ENCODE measurements around the gene NAA16. TPM values are rescaled to one million over a fixed set of nuclear protein-coding genes. Genes with fewer than 3 reads are reported as not detected.

Gene NAA16
- total and polyA plus RNA-seq, 2 donors (not counting 1 experiment from before 2014, with no cell fraction given) = 14.3 to 33.5 TPM

- Histone ChIP-seq H3K27me3 (replicated peaks in 1 of 4; ENCODE audit: control extremely low read depth in 1 of 4, control insufficient read depth in 3 of 4, insufficient read depth in 4 of 4, low read length in 3 of 4) (peaks cover 0 to 4% (median 1%) of the 10 kb centered on the region in 4 experiments), H3K4me3 (ENCODE audit: control extremely low read depth in 1 of 5, extremely low read depth in 1 of 5, insufficient read depth in 1 of 5, low read depth in 2 of 5, low read length in 4 of 5) (no peak overlapping the region), H3K79me2 (ENCODE audit: control insufficient read depth, insufficient read depth, low read length) (no peaks in the 10 kb centered on the region), H3K4me2 (replicated peaks; ENCODE audit: low read depth, low read length, poor library complexity, severe bottlenecking) (no peak overlapping the region), H4K20me1 (ENCODE audit: control insufficient read depth, insufficient read depth, low read length, poor library complexity, severe bottlenecking) (no peaks in the 10 kb centered on the region), H2AFZ (ENCODE audit: insufficient read depth, low read depth, low read length, poor library complexity, severe bottlenecking) (no peak overlapping the region), H3K9ac (ENCODE audit: low read length) (no peak overlapping the region), H3K27ac (ENCODE audit: low read length in 2 of 2) (no peak overlapping the region), H3K9me3 (ENCODE audit: control extremely low read depth in 1 of 3, control insufficient read depth in 2 of 3, insufficient read depth in 1 of 3, low read length in 2 of 3) (peaks cover 0 to 7% (median 0%) of the 10 kb centered on the region in 3 donors), H3K4me1 (ENCODE audit: control insufficient read depth in 2 of 2, insufficient read depth in 2 of 2, low read length in 2 of 2) (no peaks in the 10 kb centered on the region), H3K36me3 (replicated peaks in 1 of 2; ENCODE audit: control extremely low read depth in 1 of 2, control insufficient read depth in 1 of 2, extremely low read depth in 1 of 2, insufficient read depth in 2 of 2, low read length in 1 of 2) (no peaks in the 10 kb centered on the region)
- no CpG with 5 or more reads among the region's 1 CpG for WGBS (ENCODE audit: insufficient coverage)
- no peak overlapping the region for H3K4me3 Mint-ChIP-seq
- no peak for TF ChIP-seq EZH2 (IDR thresholded peaks at IDR 0.05; ENCODE audit: borderline replicate concordance, insufficient read depth, low read depth, low read length, poor library complexity, severe bottlenecking)
- TF ChIP-seq CTCF (IDR thresholded peaks at IDR 0.05) = no peak
- H3K9me3 Mint-ChIP-seq (ENCODE audit: insufficient read depth) = peaks cover 2% of the 10 kb centered on the region
- ATAC-seq (ENCODE audit: low read depth) (no peak), DNase-seq (no peak)
- no peak overlapping the region for H3K27ac Mint-ChIP-seq
- intact Hi-C loops (cut with micrococcal nuclease) = no loop called here
- POLR2A ChIA-PET = no interaction called here
- peaks cover 11% of the 10 kb centered on the region for H3K27me3 Mint-ChIP-seq
- H3K4me1 Mint-ChIP-seq = no peaks in the 10 kb centered on the region
- CTCF ChIA-PET = no interaction called here
These were observed 78.5 kb downstream of the NAA16 start for GRCh38 chr13:41389580-41389979.

DNA sequence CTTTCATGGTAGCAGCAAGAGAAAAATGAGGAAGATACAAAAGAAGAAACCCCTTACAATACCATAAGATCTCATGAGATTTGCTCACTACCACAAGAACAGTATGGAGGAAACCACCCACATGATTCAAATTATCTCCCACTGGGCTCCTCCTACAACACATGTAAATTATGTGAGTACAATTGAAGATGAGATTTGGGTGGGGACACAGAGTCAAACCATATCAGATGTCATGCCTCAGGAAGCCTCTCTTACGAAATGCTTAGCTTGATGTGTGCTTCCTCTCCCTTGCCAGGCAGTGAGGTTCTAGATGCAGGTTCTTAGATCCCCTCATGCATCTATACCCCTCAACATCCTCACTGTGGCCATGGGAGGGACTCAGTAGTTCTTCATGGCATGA, 83.1 kb downstream of the NAA16 start:
- Mint-ChIP-seq H3K9me3 (ENCODE audit: insufficient read depth) (peaks cover 2% of the 10 kb centered on the region), H3K27ac (no peak overlapping the region), H3K4me1 (no peaks in the 10 kb centered on the region), H3K27me3 (peaks cover 3% of the 10 kb centered on the region), H3K4me3 (no peak overlapping the region)
- intact Hi-C loops (cut with micrococcal nuclease) = no loop called here
- no peak for TF ChIP-seq CTCF (IDR thresholded peaks at IDR 0.05)
- TF ChIP-seq EZH2 (IDR thresholded peaks at IDR 0.05; ENCODE audit: borderline replicate concordance, insufficient read depth, low read depth, low read length, poor library complexity, severe bottlenecking) = no peak
- Histone ChIP-seq H2AFZ (ENCODE audit: insufficient read depth, low read depth, low read length, poor library complexity, severe bottlenecking) (no peak overlapping the region), H3K9me3 (ENCODE audit: control extremely low read depth in 1 of 3, control insufficient read depth in 2 of 3, insufficient read depth in 1 of 3, low read length in 2 of 3) (peaks cover 0 to 3% (median 0%) of the 10 kb centered on the region in 3 donors), H4K20me1 (ENCODE audit: control insufficient read depth, insufficient read depth, low read length, poor library complexity, severe bottlenecking) (no peaks in the 10 kb centered on the region), H3K9ac (ENCODE audit: low read length) (no peak overlapping the region), H3K36me3 (replicated peaks in 1 of 2; ENCODE audit: control extremely low read depth in 1 of 2, control insufficient read depth in 1 of 2, extremely low read depth in 1 of 2, insufficient read depth in 2 of 2, low read length in 1 of 2) (no peaks in the 10 kb centered on the region), H3K4me3 (ENCODE audit: control extremely low read depth in 1 of 5, extremely low read depth in 1 of 5, insufficient read depth in 1 of 5, low read depth in 2 of 5, low read length in 4 of 5) (no peak overlapping the region), H3K4me2 (replicated peaks; ENCODE audit: low read depth, low read length, poor library complexity, severe bottlenecking) (no peak overlapping the region), H3K27me3 (replicated peaks in 1 of 4; ENCODE audit: control extremely low read depth in 1 of 4, control insufficient read depth in 3 of 4, insufficient read depth in 4 of 4, low read length in 3 of 4) (no peaks in the 10 kb centered on the region), H3K79me2 (ENCODE audit: control insufficient read depth, insufficient read depth, low read length) (no peaks in the 10 kb centered on the region), H3K27ac (ENCODE audit: low read length in 2 of 2) (no peak overlapping the region), H3K4me1 (ENCODE audit: control insufficient read depth in 2 of 2, insufficient read depth in 2 of 2, low read length in 2 of 2) (no peaks in the 10 kb centered on the region)
- ChIA-PET CTCF (no interaction called here), POLR2A (no interaction called here)
- ATAC-seq (ENCODE audit: low read depth) (no peak), DNase-seq (no peak)
- no CpG with 5 or more reads among the region's 1 CpG for WGBS (ENCODE audit: insufficient coverage)
